Astrocyte (in vitro differentiated cells and primary cell): ENCODE data around the gene NAB2. TPM values are rescaled to one million over a fixed set of nuclear protein-coding genes. Genes with fewer than 3 reads are reported as not detected.

ENCODE experiments used
- DNase-seq: peaks from one replicate; pipeline ENCODE4 v3.0.0-alpha.2; 2010; ENCODE audit warnings: low read depth
- FAIRE-seq: peaks from 2 replicates; lab custom pipeline; 2011; peaks lifted over from hg19 to GRCh38; lab: Jason Lieb, UNC
- H2AFZ ChIP-seq: 2 replicates; pipeline ENCODE4 v1.6.0; 2012; ENCODE audit warnings: low read depth, low read length, inconsistent platforms
- H3K27ac ChIP-seq: 2 replicates; pipeline ENCODE4 v1.5.1; 2011; ENCODE audit warnings: low read depth, low read length, inconsistent platforms
- H3K27me3 ChIP-seq: 2 replicates; pipeline ENCODE4 v1.6.0; 2011; ENCODE audit warnings: low read length, inconsistent platforms; ENCODE audit not compliant: insufficient read depth
- H3K36me3 ChIP-seq: 2 replicates; pipeline ENCODE4 v1.5.1; 2011; ENCODE audit warnings: low read length, inconsistent platforms; ENCODE audit not compliant: insufficient read depth
- H3K4me1 ChIP-seq: 2 replicates; pipeline ENCODE4 v1.5.1; 2011; ENCODE audit warnings: low read length, inconsistent platforms; ENCODE audit not compliant: insufficient read depth
- H3K4me2 ChIP-seq: 2 replicates; pipeline ENCODE4 v1.6.0; 2012; ENCODE audit warnings: low read length, inconsistent platforms
- H3K4me3 ChIP-seq: 2 replicates; pipeline ENCODE4 v1.5.1; 2011; ENCODE audit warnings: low read depth, mild to moderate bottlenecking, low read length, inconsistent platforms; ENCODE audit not compliant: insufficient read depth
- H3K79me2 ChIP-seq: 2 replicates; pipeline ENCODE4 v1.6.0; 2012; ENCODE audit warnings: mild to moderate bottlenecking, low read length, inconsistent platforms; ENCODE audit not compliant: insufficient read depth
- H3K9ac ChIP-seq: 2 replicates; pipeline ENCODE4 v1.6.0; 2012; ENCODE audit warnings: mild to moderate bottlenecking, low read length, inconsistent platforms
- H3K9me3 ChIP-seq: 2 replicates; pipeline ENCODE4 v1.5.1; 2012; ENCODE audit warnings: low read depth, mild to moderate bottlenecking, low read length, inconsistent platforms; ENCODE audit not compliant: insufficient read depth
- H4K20me1 ChIP-seq: 2 replicates; pipeline ENCODE4 v1.6.0; 2012; ENCODE audit warnings: low read length, inconsistent platforms; ENCODE audit not compliant: insufficient read depth
- H3K27ac Mint-ChIP-seq: one replicate; pipeline ENCODE4 v1.8.0; 2021; ENCODE audit warnings: mild to moderate bottlenecking, mixed read lengths; ENCODE audit not compliant: unreplicated experiment
- H3K27me3 Mint-ChIP-seq: one replicate; pipeline ENCODE4 v1.8.0; 2021; ENCODE audit warnings: low read depth, mixed read lengths; ENCODE audit not compliant: unreplicated experiment
- H3K36me3 Mint-ChIP-seq: one replicate; pipeline ENCODE4 v1.8.0; 2021; ENCODE audit warnings: low read depth, mixed read lengths; ENCODE audit not compliant: unreplicated experiment
- H3K4me1 Mint-ChIP-seq: one replicate; pipeline ENCODE4 v1.8.0; 2021; ENCODE audit warnings: low read depth, mixed read lengths; ENCODE audit not compliant: unreplicated experiment
- H3K4me3 Mint-ChIP-seq: one replicate; pipeline ENCODE4 v1.8.0; 2021; ENCODE audit warnings: mild to moderate bottlenecking, moderate library complexity, mixed read lengths; ENCODE audit not compliant: unreplicated experiment
- H3K9me3 Mint-ChIP-seq: one replicate; pipeline ENCODE4 v1.8.0; 2021; ENCODE audit warnings: mild to moderate bottlenecking, mixed read lengths; ENCODE audit not compliant: unreplicated experiment
- EZH2 ChIP-seq: IDR thresholded peaks from 2 replicates; pipeline ENCODE4 v1.6.1; 2012; ENCODE audit warnings: mild to moderate bottlenecking, low read length, inconsistent platforms; ENCODE audit not compliant: insufficient read depth
- total RNA-seq: library from RNA; stranded (reverse); gene quantifications from 2 replicates; pipeline ENCODE4 v1.2.1, GENCODE V29; 2021
- TF ChIP-seq, protein P1 (sequence below): IDR thresholded peaks from 2 replicates; pipeline ENCODE4 v1.5.1; 2011; ENCODE audit warnings: low read depth, mild to moderate bottlenecking, inconsistent platforms, low read length, moderate library complexity; ENCODE audit not compliant: insufficient read depth

The NAB2 gene
- total RNA-seq, 1 donor from 2014 or later, result 36.6 TPM

GRCh38 chr12:57139796-57140649 is 51.1 kb downstream of the NAB2 start:
- no peaks in the 10 kb centered on the region for H3K9me3 Mint-ChIP-seq
- DNase-seq (peak; percentile 36), FAIRE-seq (no peak)
- H2AFZ ChIP-seq, result no peak overlapping the region
- peaks cover 59% of the 10 kb centered on the region for H3K4me1 Mint-ChIP-seq
- peaks cover 45% of the 10 kb centered on the region for H3K36me3 ChIP-seq
- H4K20me1 ChIP-seq, result peaks cover 93% of the 10 kb centered on the region
- H3K4me3 Mint-ChIP-seq, result no peak overlapping the region
- no peak overlapping the region for H3K4me3 ChIP-seq
- no peaks in the 10 kb centered on the region for H3K27me3 ChIP-seq
- H3K9me3 ChIP-seq, result no peaks in the 10 kb centered on the region
- peaks cover 27% of the 10 kb centered on the region for H3K4me1 ChIP-seq
- no peak overlapping the region for H3K9ac ChIP-seq
- no peak for TF ChIP-seq EZH2
- TF ChIP-seq, protein P1, sequence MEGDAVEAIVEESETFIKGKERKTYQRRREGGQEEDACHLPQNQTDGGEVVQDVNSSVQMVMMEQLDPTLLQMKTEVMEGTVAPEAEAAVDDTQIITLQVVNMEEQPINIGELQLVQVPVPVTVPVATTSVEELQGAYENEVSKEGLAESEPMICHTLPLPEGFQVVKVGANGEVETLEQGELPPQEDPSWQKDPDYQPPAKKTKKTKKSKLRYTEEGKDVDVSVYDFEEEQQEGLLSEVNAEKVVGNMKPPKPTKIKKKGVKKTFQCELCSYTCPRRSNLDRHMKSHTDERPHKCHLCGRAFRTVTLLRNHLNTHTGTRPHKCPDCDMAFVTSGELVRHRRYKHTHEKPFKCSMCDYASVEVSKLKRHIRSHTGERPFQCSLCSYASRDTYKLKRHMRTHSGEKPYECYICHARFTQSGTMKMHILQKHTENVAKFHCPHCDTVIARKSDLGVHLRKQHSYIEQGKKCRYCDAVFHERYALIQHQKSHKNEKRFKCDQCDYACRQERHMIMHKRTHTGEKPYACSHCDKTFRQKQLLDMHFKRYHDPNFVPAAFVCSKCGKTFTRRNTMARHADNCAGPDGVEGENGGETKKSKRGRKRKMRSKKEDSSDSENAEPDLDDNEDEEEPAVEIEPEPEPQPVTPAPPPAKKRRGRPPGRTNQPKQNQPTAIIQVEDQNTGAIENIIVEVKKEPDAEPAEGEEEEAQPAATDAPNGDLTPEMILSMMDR, result no peak
- H3K36me3 Mint-ChIP-seq, result peaks cover 47% of the 10 kb centered on the region
- no peak overlapping the region for H3K27ac Mint-ChIP-seq
- no peak overlapping the region for H3K27ac ChIP-seq
- peaks cover 59% of the 10 kb centered on the region for H3K79me2 ChIP-seq
- H3K4me2 ChIP-seq, result no peak overlapping the region
- H3K27me3 Mint-ChIP-seq, result no peaks in the 10 kb centered on the region

GRCh38 chr12:57141249-57141648 is 52.3 kb downstream of the NAB2 start:
- peaks cover 55% of the 10 kb centered on the region for H3K36me3 Mint-ChIP-seq
- H3K4me3 Mint-ChIP-seq, result no peak overlapping the region
- no peak overlapping the region for H3K4me3 ChIP-seq
- peaks cover 15% of the 10 kb centered on the region for H3K4me1 ChIP-seq
- peaks cover 59% of the 10 kb centered on the region for H3K79me2 ChIP-seq
- H3K9me3 Mint-ChIP-seq, result no peaks in the 10 kb centered on the region
- H3K4me1 Mint-ChIP-seq, result peaks cover 56% of the 10 kb centered on the region
- no peaks in the 10 kb centered on the region for H3K9me3 ChIP-seq
- no peak overlapping the region for H2AFZ ChIP-seq
- no peaks in the 10 kb centered on the region for H3K27me3 Mint-ChIP-seq
- H3K9ac ChIP-seq, result no peak overlapping the region
- peaks cover 52% of the 10 kb centered on the region for H3K36me3 ChIP-seq
- peaks cover 93% of the 10 kb centered on the region for H4K20me1 ChIP-seq
- DNase-seq (no peak), FAIRE-seq (no peak)
- no peak overlapping the region for H3K4me2 ChIP-seq
- TF ChIP-seq, protein P1, result no peak
- no peak for TF ChIP-seq EZH2
- H3K27ac Mint-ChIP-seq, result peak overlapping the region; percentile 7
- H3K27me3 ChIP-seq, result no peaks in the 10 kb centered on the region
- no peak overlapping the region for H3K27ac ChIP-seq

GRCh38 chr12:57142121-57142520 is 53.2 kb downstream of the NAB2 start:
- H3K4me1 Mint-ChIP-seq, result peaks cover 54% of the 10 kb centered on the region
- peaks cover 95% of the 10 kb centered on the region for H4K20me1 ChIP-seq
- no peak for FAIRE-seq

More at GRCh38 chr12:57142121-57142520, 53.2 kb downstream of the NAB2 start:
- Mint-ChIP-seq H3K36me3 (peaks cover 56% of the 10 kb centered on the region), H3K4me3 (peak overlapping the region; percentile 27), H3K9me3 (no peaks in the 10 kb centered on the region), H3K27ac (no peak overlapping the region), H3K27me3 (no peaks in the 10 kb centered on the region)
- H3K9me3 ChIP-seq, result no peaks in the 10 kb centered on the region
- no peaks in the 10 kb centered on the region for H3K27me3 ChIP-seq
- H3K4me2 ChIP-seq, result no peak overlapping the region
- no peak overlapping the region for H2AFZ ChIP-seq
- no peak for DNase-seq
- H3K27ac ChIP-seq, result no peak overlapping the region
- no peak overlapping the region for H3K4me3 ChIP-seq
- no peak overlapping the region for H3K9ac ChIP-seq
- peaks cover 59% of the 10 kb centered on the region for H3K79me2 ChIP-seq
- peaks cover 18% of the 10 kb centered on the region for H3K4me1 ChIP-seq
- peaks cover 53% of the 10 kb centered on the region for H3K36me3 ChIP-seq
- no peak for TF ChIP-seq EZH2
- TF ChIP-seq, protein P1, result no peak
